Naive thymus-derived CD4-positive, alpha-beta T cell (primary cell): Measurements from ENCODE around the gene PNLDC1. TPM values are rescaled to one million over a fixed set of nuclear protein-coding genes. Genes with fewer than 3 reads are reported as not detected.
"Not testable (repeated sequence)": the region's sequence is repeated elsewhere in the genome, so short reads cannot be mapped to it uniquely, and the experiment has no call there.

ENCODE experiments used
- ATAC-seq: fragments of 150-1000 bp; cut with Tn5 transposase; 2 replicates; pipeline ENCODE4 v1.10.0; 2021; ENCODE audit warnings: mild to moderate bottlenecking, moderate library complexity
- CTCF ChIA-PET: fragments of 350-600 bp; sonication (Branson Sonifier 250); formaldehyde crosslinking; loops from one replicate; lab custom pipeline; 2021; ENCODE audit warnings: antibody characterized with exemption; lab: Charles Lee
- POLR2A ChIA-PET: fragments of 350-600 bp; sonication (Branson Sonifier 250); formaldehyde crosslinking; loops from one replicate; lab custom pipeline; 2021; ENCODE audit warnings: antibody characterized with exemption, inconsistent platforms; lab: Charles Lee
- DNase-seq, 9 donors: peaks; one replicate each; pipeline versions ENCODE4 v3.0.0 to v3.0.0-alpha.2; 2020 to 2022; ENCODE audit warnings: mixed read lengths in 1 of 9
- H3K27ac ChIP-seq: one replicate; pipeline ENCODE4 v1.7.0; 2013; ENCODE audit warnings: mild to moderate bottlenecking, low read depth, low read length, moderate library complexity
- H3K27me3 ChIP-seq, 2 donors: one replicate each; pipeline ENCODE4 v1.7.0; 2013; ENCODE audit warnings: low read length in 2 of 2, mild to moderate bottlenecking in 2 of 2, moderate library complexity in 2 of 2; ENCODE audit not compliant: control insufficient read depth in 2 of 2, insufficient read depth in 2 of 2
- H3K36me3 ChIP-seq, 3 experiments: 1 replicate in 2 of 3; 2 replicates in 1 of 3; pipeline ENCODE4 v1.7.0; 2013; ENCODE audit warnings: low read length in 3 of 3, mild to moderate bottlenecking in 3 of 3, moderate library complexity in 1 of 3; ENCODE audit not compliant: insufficient read depth in 3 of 3, control insufficient read depth in 2 of 3
- H3K4me1 ChIP-seq, 2 donors: one replicate each; pipeline ENCODE4 v1.7.0; 2013; ENCODE audit warnings: low read length in 2 of 2, mild to moderate bottlenecking in 2 of 2, moderate library complexity in 1 of 2; ENCODE audit not compliant: control insufficient read depth in 2 of 2, insufficient read depth in 2 of 2
- H3K4me3 ChIP-seq: 2 replicates; pipeline ENCODE4 v1.7.0; 2013; ENCODE audit warnings: mild to moderate bottlenecking, low read length
- H3K9me3 ChIP-seq, 3 experiments: 1 replicate in 2 of 3; 2 replicates in 1 of 3; pipeline ENCODE4 v1.7.0; 2013; ENCODE audit warnings: low read length in 3 of 3; ENCODE audit not compliant: control insufficient read depth in 2 of 3
- H3K27ac Mint-ChIP-seq, 9 donors: one replicate each; pipeline ENCODE4 v1.8.0; 2020 to 2022; ENCODE audit warnings: mixed read lengths in 9 of 9, mild to moderate bottlenecking in 8 of 9, moderate library complexity in 5 of 9, inconsistent platforms in 2 of 9
- H3K27me3 Mint-ChIP-seq, 5 donors: one replicate each; pipeline ENCODE4 v1.8.0; 2021 to 2022; ENCODE audit warnings: mixed read lengths in 5 of 5, mild to moderate bottlenecking in 1 of 5
- H3K36me3 Mint-ChIP-seq, 5 donors: one replicate each; pipeline ENCODE4 v1.8.0; 2020 to 2022; ENCODE audit warnings: mixed read lengths in 5 of 5, mild to moderate bottlenecking in 3 of 5, inconsistent platforms in 1 of 5
- H3K4me1 Mint-ChIP-seq, 7 donors: one replicate each; pipeline ENCODE4 v1.8.0; 2020 to 2022; ENCODE audit warnings: mixed read lengths in 7 of 7, mild to moderate bottlenecking in 3 of 7, inconsistent platforms in 1 of 7
- H3K4me3 Mint-ChIP-seq, 10 donors: one replicate each; pipeline ENCODE4 v1.8.0; 2020 to 2022; ENCODE audit warnings: mild to moderate bottlenecking in 10 of 10, mixed read lengths in 10 of 10, moderate library complexity in 6 of 10, inconsistent platforms in 2 of 10
- H3K9me3 Mint-ChIP-seq, 11 donors: one replicate each; pipeline ENCODE4 v1.8.0; 2020 to 2022; ENCODE audit warnings: mixed read lengths in 11 of 11, mild to moderate bottlenecking in 4 of 11, inconsistent platforms in 1 of 11, moderate library complexity in 1 of 11
- intact Hi-C, 2 donors: fragments of 100-400 bp; cut with micrococcal nuclease; formaldehyde crosslinking; loops; one replicate each; pipeline ENCODE4 v1.15.1; 2023
- polyA plus RNA-seq, 2 donors: library from polyadenylated mRNA; unstranded; fragments of 300-500 nt; fragmentation: Illumina TruSeq; gene quantifications; one replicate each; pipeline ENCODE4 v1.2.3, GENCODE V29; 2021
- total RNA-seq, 6 experiments: library from RNA in 5 of 6; stranded (reverse) in 5 of 6; gene quantifications; 1 replicate in 5 of 6; 2 replicates in 1 of 6; pipeline ENCODE4 v1.2.3 and lab custom pipeline; 2021 to 2026

Gene PNLDC1
- total and polyA plus RNA-seq, 7 experiments from 2014 or later = 0.73 to 1.4 (median 0.97) TPM; not detected in 4

GRCh38 chr6:159789377-159790148, 10.5 kb upstream of the PNLDC1 start, which contains the start of gene TCP1:
TSS of gene TCP1 (minus strand) at chr6:159789602. CDS start at chr6:159789468, 134 bp downstream.
- Mint-ChIP-seq H3K4me1 (peaks cover 41 to 83% (median 69%) of the 10 kb centered on the region in 7 donors), H3K27ac (peak within 1 kb of the TSS; percentile 95 to 99 (median 98)), H3K9me3 (no peaks in the 10 kb centered on the region), H3K4me3 (peak within 1 kb of the TSS; percentile 94 to 100 (median 99)), H3K36me3 (peaks cover 4 to 40% (median 32%) of the 10 kb centered on the region in 5 donors), H3K27me3 (peaks cover 0 to 3% (median 0%) of the 10 kb centered on the region in 5 donors)
- peaks cover 4 to 31% (median 14%) of the 10 kb centered on the region in 3 experiments for H3K36me3 ChIP-seq
- intact Hi-C loops = loop anchor here (1.0 to 5.0 kb wide), 17 partner anchors 27 to 731 kb away; partner anchors contain the start of genes ACAT2 (in 2 of the 2), WTAP (in 2 of the 2), IGF2R (in 1 of the 2) and SOD2 (in 1 of the 2)
- ChIA-PET CTCF (interaction anchor here (0.8 to 2.1 kb wide), 8 partner anchors 9 to 666 kb away, joined by 3 to 10 read pairs (median 3); partner anchors contain the start of gene ACAT2), POLR2A (interaction anchor here (0.6 to 6.1 kb wide), 25 partner anchors 7 to 227 kb away, joined by 3 to 101 read pairs (median 5); partner anchors contain the start of genes ACAT2, IGF2R, SOD2 and WTAP)
- no peaks in the 10 kb centered on the region for H3K9me3 ChIP-seq
- peak within 1 kb of the TSS; percentile 94 for H3K27ac ChIP-seq
- ATAC-seq (peak; percentile 89), DNase-seq (peak; percentile 87 to 99 (median 98))
- H3K27me3 ChIP-seq = no peaks in the 10 kb centered on the region
- H3K4me3 ChIP-seq = peak within 1 kb of the TSS; percentile 98
- peaks cover 15 to 27% of the 10 kb centered on the region in 2 donors for H3K4me1 ChIP-seq

DNA sequence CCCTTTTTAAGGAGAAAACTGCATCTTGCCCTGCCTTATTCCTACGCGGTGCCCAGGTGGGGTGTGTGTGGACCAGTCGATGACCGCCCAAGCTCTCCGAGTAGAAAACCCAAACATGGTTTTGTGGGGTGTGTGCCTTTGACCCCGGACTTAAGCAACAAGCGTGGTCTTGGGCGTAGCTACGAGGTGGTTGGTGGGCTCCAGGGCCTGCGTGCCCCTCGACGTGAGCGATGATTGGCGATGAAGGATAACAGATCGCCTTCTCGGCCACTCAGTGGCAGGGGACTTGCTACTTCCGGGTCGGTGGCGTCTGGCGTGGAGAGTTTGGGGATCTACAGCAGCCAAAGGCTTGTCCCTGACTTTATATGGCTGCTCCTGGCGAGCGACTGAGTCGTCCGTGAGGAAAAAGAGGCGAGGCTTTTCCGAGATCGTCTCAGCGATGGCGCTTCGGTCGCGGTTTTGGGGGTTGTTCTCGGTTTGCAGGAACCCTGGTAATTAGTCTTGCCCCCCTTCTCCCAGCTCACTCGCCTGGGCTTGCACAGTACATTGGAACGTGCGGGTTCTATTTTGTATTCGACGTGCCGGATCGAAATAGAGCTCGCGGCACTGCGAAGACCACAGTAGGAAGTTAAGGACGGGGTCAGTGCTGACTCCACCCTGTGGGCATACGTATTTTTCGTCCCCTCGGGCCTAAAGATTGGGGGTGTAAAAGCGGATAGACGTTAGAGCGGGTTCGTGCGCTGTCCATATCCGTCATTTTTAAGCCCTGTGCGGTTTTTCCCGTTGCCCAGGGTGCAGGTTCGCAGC, 9.7 kb upstream of the PNLDC1 start, which contains the start of gene MRPL18:
Gene MRPL18, plus strand, starts transcription at position 319 of the 807 bp plus-strand sequence. Its CDS starts 121 bp downstream, at position 440.
- Histone ChIP-seq H3K4me3 (peak within 1 kb of the TSS; percentile 98), H3K27me3 (no peaks in the 10 kb centered on the region), H3K36me3 (peaks cover 0 to 23% (median 13%) of the 10 kb centered on the region in 3 experiments), H3K27ac (peak within 1 kb of the TSS; percentile 94), H3K9me3 (no peaks in the 10 kb centered on the region), H3K4me1 (peaks cover 15 to 27% of the 10 kb centered on the region in 2 donors)
- peak within 1 kb of the TSS; percentile 94 to 100 (median 99) for H3K4me3 Mint-ChIP-seq
- no peaks in the 10 kb centered on the region for H3K9me3 Mint-ChIP-seq
- ATAC-seq (peak; percentile 84), DNase-seq (peak; percentile 67 to 89 (median 85))
- ChIA-PET CTCF (interaction anchor here (0.7 to 2.1 kb wide), 10 partner anchors 8 to 665 kb away, joined by 3 to 10 read pairs (median 3); partner anchors contain the start of gene ACAT2), POLR2A (interaction anchor here (0.8 to 6.1 kb wide), 27 partner anchors 9 to 226 kb away, joined by 3 to 101 read pairs (median 4); partner anchors contain the start of genes ACAT2, IGF2R, SOD2 and WTAP)
- H3K27me3 Mint-ChIP-seq = peaks cover 0 to 3% (median 0%) of the 10 kb centered on the region in 5 donors
- H3K4me1 Mint-ChIP-seq = peaks cover 41 to 79% (median 66%) of the 10 kb centered on the region in 7 donors
- H3K36me3 Mint-ChIP-seq = peaks cover 4 to 37% (median 25%) of the 10 kb centered on the region in 5 donors
- peak within 1 kb of the TSS; percentile 95 to 99 (median 98) for H3K27ac Mint-ChIP-seq
- intact Hi-C loops = loop anchor here (1.0 to 5.0 kb wide), 7 partner anchors 30 to 313 kb away; partner anchors contain the start of genes IGF2R (in 1 of the 2) and SOD2 (in 1 of the 2)

GRCh38 chr6:159790956-159791598, 9.0 kb upstream of the PNLDC1 start:
- peaks cover 0 to 3% (median 0%) of the 10 kb centered on the region in 5 donors for H3K27me3 Mint-ChIP-seq
- CTCF ChIA-PET = interaction anchor here (0.7 to 1.8 kb wide), 3 partner anchors 35 to 99 kb away, joined by 3 to 10 read pairs (median 4); no protein-coding TSS in a partner anchor
- DNase-seq = peak in 7 of 9 donors; percentile 3 to 35 (median 6)

GRCh38 chr6:159794976-159795375, 5.1 kb upstream of the PNLDC1 start:
- H3K27ac ChIP-seq, POLR2A ChIA-PET, H3K4me3 Mint-ChIP-seq, H3K27me3 Mint-ChIP-seq, H3K4me3 ChIP-seq, H3K9me3 ChIP-seq, DNase-seq, H3K27me3 ChIP-seq, ATAC-seq, H3K9me3 Mint-ChIP-seq, CTCF ChIA-PET: not testable (repeated sequence)
- Histone ChIP-seq H3K4me1 (peaks cover 15 to 17% of the 10 kb centered on the region in 2 donors), H3K36me3 (peaks cover 14 to 49% (median 19%) of the 10 kb centered on the region in 3 experiments)
- Mint-ChIP-seq H3K4me1 (peaks cover 34 to 66% (median 54%) of the 10 kb centered on the region in 7 donors), H3K27ac (peak overlapping the region in 4 of 9 donors; percentile 5 to 69 (median 38)), H3K36me3 (peaks cover 11 to 37% (median 30%) of the 10 kb centered on the region in 5 donors)
- intact Hi-C loops = loop anchor here in 1 of 2 donors (5.0 kb wide), 1 partner anchor 187 kb away; no protein-coding TSS in a partner anchor

More at GRCh38 chr6:159790956-159791598, 9.0 kb upstream of the PNLDC1 start:
- peaks cover 44 to 75% (median 60%) of the 10 kb centered on the region in 7 donors for H3K4me1 Mint-ChIP-seq
- POLR2A ChIA-PET = interaction anchor here (0.6 to 6.1 kb wide), 14 partner anchors 10 to 1778 kb away, joined by 3 to 101 read pairs (median 6); partner anchors contain the start of genes ACAT2, SOD2 and WTAP
- ATAC-seq = no peak
- H3K36me3 ChIP-seq = peaks cover 0 to 18% (median 13%) of the 10 kb centered on the region in 3 experiments
- H3K27ac ChIP-seq = peak overlapping the region; percentile 94
- peaks cover 15 to 27% of the 10 kb centered on the region in 2 donors for H3K4me1 ChIP-seq
- H3K9me3 ChIP-seq = no peaks in the 10 kb centered on the region
- no peaks in the 10 kb centered on the region for H3K9me3 Mint-ChIP-seq
- peak overlapping the region; percentile 98 for H3K4me3 ChIP-seq
- intact Hi-C loops = loop anchor here (1.0 to 5.0 kb wide), 7 partner anchors 29 to 312 kb away; partner anchors contain the start of genes IGF2R (in 1 of the 2) and SOD2 (in 1 of the 2)
- H3K27ac Mint-ChIP-seq = peak overlapping the region; percentile 95 to 99 (median 98)
- H3K36me3 Mint-ChIP-seq = peaks cover 4 to 36% (median 23%) of the 10 kb centered on the region in 5 donors
- peak overlapping the region; percentile 94 to 100 (median 99) for H3K4me3 Mint-ChIP-seq
- no peaks in the 10 kb centered on the region for H3K27me3 ChIP-seq

DNA sequence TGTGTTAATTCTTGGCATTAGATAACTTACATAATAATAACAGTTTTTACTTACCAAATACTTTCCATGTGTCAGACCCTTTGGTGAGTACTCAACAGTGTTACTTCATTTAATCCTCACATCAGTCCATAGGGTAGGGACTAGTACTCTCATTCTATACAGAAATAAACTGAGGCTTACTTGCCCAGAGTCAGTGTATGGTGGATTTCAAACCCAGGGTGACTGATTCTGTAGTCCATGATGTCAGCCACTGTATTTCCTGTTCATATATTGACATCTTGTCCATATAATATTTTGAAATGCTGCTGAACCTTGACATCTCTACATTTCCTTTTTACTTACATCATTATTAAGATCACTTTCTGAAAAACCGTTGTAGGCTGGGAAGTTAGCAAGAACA, 2.5 kb upstream of the PNLDC1 start:
- Mint-ChIP-seq H3K27me3 (no peaks in the 10 kb centered on the region), H3K9me3 (no peaks in the 10 kb centered on the region), H3K4me3 (no peak overlapping the region), H3K36me3 (peaks cover 11 to 24% (median 18%) of the 10 kb centered on the region in 5 donors), H3K4me1 (peaks cover 17 to 45% (median 36%) of the 10 kb centered on the region in 7 donors), H3K27ac (peak overlapping the region in 3 of 9 donors; percentile 22 to 60 (median 50))
- H3K27me3 ChIP-seq = no peaks in the 10 kb centered on the region
- H3K36me3 ChIP-seq = peaks cover 14 to 49% (median 19%) of the 10 kb centered on the region in 3 experiments
- no peaks in the 10 kb centered on the region for H3K9me3 ChIP-seq
- DNase-seq (no peak), ATAC-seq (no peak)
- peak overlapping the region; percentile 23 for H3K27ac ChIP-seq
- no peak overlapping the region for H3K4me3 ChIP-seq
- H3K4me1 ChIP-seq = peaks cover 0 to 1% of the 10 kb centered on the region in 2 donors
- CTCF ChIA-PET = no interaction called here
- intact Hi-C loops = no loop called here
- POLR2A ChIA-PET = no interaction called here
